ENCODE data around the gene CD19. TPM values are rescaled to one million over a fixed set of nuclear protein-coding genes. Genes with fewer than 3 reads are reported as not detected.

The CD19 gene
- total RNA-seq, 4 donors from 2014 or later, result 0.59 to 1.3 TPM; not detected in 2

DNA sequence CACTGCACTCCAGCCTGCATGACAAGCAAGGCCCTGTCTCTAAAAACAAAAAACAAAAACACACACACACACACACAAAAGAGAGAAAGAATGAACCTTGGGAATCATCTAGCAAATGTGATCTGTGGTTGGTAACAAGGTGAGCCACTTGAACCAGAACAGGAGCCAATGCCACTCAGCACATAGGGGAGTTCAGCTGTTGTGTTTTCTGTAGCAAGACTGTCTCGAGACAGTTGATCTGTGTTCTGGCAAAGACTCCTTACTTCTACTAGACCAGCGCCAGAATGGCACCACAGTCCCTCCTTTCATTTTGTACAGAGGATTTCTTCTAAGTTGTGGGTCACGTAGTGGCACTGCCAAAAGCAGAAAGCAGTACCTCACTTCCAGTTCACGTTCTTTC is 32.8 kb upstream of the CD19 start:
- no peak for DNase-seq (ENCODE audit: low spot score in 2 of 2)
- no peaks in the 10 kb centered on the region for H3K9me3 ChIP-seq
- H3K36me3 ChIP-seq, result peaks cover 0 to 18% (median 0%) of the 10 kb centered on the region in 3 donors
- no peaks in the 10 kb centered on the region for H3K4me1 ChIP-seq
- no peak overlapping the region for H3K27ac ChIP-seq
- TF ChIP-seq EP300 (IDR thresholded peaks at IDR 0.05) (no peak), POLR2A (IDR thresholded peaks at IDR 0.05) (no peak)
- TF ChIP-seq, protein P1, sequence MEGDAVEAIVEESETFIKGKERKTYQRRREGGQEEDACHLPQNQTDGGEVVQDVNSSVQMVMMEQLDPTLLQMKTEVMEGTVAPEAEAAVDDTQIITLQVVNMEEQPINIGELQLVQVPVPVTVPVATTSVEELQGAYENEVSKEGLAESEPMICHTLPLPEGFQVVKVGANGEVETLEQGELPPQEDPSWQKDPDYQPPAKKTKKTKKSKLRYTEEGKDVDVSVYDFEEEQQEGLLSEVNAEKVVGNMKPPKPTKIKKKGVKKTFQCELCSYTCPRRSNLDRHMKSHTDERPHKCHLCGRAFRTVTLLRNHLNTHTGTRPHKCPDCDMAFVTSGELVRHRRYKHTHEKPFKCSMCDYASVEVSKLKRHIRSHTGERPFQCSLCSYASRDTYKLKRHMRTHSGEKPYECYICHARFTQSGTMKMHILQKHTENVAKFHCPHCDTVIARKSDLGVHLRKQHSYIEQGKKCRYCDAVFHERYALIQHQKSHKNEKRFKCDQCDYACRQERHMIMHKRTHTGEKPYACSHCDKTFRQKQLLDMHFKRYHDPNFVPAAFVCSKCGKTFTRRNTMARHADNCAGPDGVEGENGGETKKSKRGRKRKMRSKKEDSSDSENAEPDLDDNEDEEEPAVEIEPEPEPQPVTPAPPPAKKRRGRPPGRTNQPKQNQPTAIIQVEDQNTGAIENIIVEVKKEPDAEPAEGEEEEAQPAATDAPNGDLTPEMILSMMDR (IDR thresholded peaks at IDR 0.05), result no peak
- WGBS, 2 donors, result 86 to 91% methylated on average over 4 of the region's 4 CpGs
- no peak overlapping the region for H3K4me3 ChIP-seq
- H3K27me3 ChIP-seq, result no peaks in the 10 kb centered on the region

DNA sequence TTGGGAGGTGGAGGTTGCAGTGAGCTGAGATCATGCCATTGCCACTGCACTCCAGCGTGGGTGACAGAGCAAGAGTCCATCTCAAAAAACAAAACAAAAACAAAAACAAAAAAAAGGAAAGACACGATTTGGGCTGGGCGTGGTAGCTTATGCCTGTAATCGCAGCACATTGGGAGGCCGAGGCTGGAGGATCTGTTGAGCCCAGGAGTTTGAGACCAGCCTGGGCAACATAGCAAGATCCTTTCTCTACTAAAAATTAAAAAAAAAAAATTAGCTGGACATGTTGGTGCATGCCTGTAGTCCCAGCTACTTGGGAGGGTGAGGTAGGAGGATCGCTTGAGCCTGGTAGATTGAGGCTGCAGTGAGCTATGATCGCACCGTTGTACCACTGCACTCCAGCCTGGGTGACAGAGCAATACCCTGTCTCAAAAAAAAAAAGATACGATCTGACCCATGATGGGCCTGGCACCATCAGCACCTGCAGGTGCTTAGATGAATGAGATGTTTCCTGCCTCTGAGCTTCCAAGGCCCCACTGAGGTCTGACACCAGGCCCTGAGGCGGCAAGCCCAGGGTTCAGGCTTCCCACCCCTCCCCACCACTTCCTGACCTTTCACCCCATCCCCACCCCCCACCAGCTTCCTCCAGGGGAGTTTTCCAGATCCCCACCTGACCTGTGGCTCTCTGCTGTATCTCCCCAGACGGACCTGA is 31.7 kb upstream of the CD19 start:
- WGBS, 2 donors, result 90 to 93% methylated on average over 11 of the region's 11 CpGs
- no peaks in the 10 kb centered on the region for H3K27me3 ChIP-seq
- peaks cover 0 to 29% (median 0%) of the 10 kb centered on the region in 3 donors for H3K36me3 ChIP-seq
- H3K4me1 ChIP-seq, result no peaks in the 10 kb centered on the region
- no peaks in the 10 kb centered on the region for H3K9me3 ChIP-seq
- no peak for TF ChIP-seq POLR2A (IDR thresholded peaks at IDR 0.05)
- TF ChIP-seq, protein P1 (IDR thresholded peaks at IDR 0.05), result no peak
- TF ChIP-seq EP300 (IDR thresholded peaks at IDR 0.05), result no peak
- H3K27ac ChIP-seq, result no peak overlapping the region
- DNase-seq (ENCODE audit: low spot score in 2 of 2), result no peak
- H3K4me3 ChIP-seq, result no peak overlapping the region

DNA sequence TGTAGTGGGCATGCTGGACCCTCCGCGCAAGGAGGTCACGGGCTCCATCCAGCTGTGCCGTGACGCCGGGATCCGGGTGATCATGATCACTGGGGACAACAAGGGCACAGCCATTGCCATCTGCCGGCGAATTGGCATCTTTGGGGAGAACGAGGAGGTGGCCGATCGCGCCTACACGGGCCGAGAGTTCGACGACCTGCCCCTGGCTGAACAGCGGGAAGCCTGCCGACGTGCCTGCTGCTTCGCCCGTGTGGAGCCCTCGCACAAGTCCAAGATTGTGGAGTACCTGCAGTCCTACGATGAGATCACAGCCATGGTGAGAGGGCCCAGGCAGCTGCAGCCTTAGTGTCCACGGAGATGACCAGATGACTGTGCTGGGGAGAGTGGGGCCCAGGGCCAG is 31.2 kb upstream of the CD19 start:
- H3K36me3 ChIP-seq, result peaks cover 0 to 34% (median 0%) of the 10 kb centered on the region in 3 donors
- H3K9me3 ChIP-seq, result no peaks in the 10 kb centered on the region
- no peak overlapping the region for H3K27ac ChIP-seq
- H3K4me1 ChIP-seq, result no peaks in the 10 kb centered on the region
- 90 to 93% methylated on average over 19 to 21 of the region's 25 CpGs for WGBS, 2 donors
- no peaks in the 10 kb centered on the region for H3K27me3 ChIP-seq
- no peak overlapping the region for H3K4me3 ChIP-seq
- no peak for DNase-seq (ENCODE audit: low spot score in 2 of 2)
- TF ChIP-seq, protein P1 (IDR thresholded peaks at IDR 0.05), result no peak
- TF ChIP-seq POLR2A (IDR thresholded peaks at IDR 0.05) (no peak), EP300 (IDR thresholded peaks at IDR 0.05) (no peak)

DNA sequence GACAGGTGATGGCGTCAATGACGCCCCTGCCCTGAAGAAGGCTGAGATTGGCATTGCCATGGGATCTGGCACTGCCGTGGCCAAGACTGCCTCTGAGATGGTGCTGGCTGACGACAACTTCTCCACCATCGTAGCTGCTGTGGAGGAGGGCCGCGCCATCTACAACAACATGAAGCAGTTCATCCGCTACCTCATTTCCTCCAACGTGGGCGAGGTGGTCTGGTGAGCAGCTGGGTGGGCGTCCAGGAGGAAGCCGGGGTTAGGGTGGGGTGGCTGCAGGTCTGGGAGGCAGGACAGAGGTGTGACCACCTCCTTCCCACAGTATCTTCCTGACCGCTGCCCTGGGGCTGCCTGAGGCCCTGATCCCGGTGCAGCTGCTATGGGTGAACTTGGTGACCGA is 29.9 kb upstream of the CD19 start:
- H3K4me1 ChIP-seq, result no peaks in the 10 kb centered on the region
- H3K27me3 ChIP-seq, result no peaks in the 10 kb centered on the region
- no peak overlapping the region for H3K4me3 ChIP-seq
- no peak overlapping the region for H3K27ac ChIP-seq
- TF ChIP-seq POLR2A (IDR thresholded peaks at IDR 0.05) (no peak), EP300 (IDR thresholded peaks at IDR 0.05) (no peak)
- TF ChIP-seq, protein P1 (IDR thresholded peaks at IDR 0.05), result no peak
- H3K36me3 ChIP-seq, result peaks cover 0 to 47% (median 0%) of the 10 kb centered on the region in 3 donors
- H3K9me3 ChIP-seq, result no peaks in the 10 kb centered on the region
- WGBS, 2 donors, result 84 to 85% methylated on average over 14 to 15 of the region's 15 CpGs
- DNase-seq (ENCODE audit: low spot score in 2 of 2), result no peak

DNA sequence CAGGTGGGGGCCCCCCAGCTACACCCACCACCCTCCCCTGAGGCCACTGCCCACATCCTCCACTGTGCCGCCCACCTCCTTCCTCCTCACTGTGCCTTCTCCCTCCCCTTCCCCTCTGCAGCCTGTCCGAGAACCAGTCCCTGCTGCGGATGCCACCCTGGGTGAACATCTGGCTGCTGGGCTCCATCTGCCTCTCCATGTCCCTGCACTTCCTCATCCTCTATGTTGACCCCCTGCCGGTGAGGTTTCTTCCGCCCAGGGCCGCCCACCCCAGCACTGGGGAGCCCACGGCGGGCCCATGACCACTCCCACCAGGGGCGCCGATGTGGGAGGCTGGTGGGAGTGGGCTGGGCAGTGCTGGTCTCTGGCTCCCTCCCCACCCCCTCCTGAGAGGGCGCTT is 28.9 kb upstream of the CD19 start:
- Histone ChIP-seq H3K36me3 (peaks cover 0 to 56% (median 0%) of the 10 kb centered on the region in 3 donors), H3K27me3 (no peaks in the 10 kb centered on the region), H3K27ac (no peak overlapping the region), H3K4me3 (no peak overlapping the region), H3K9me3 (no peaks in the 10 kb centered on the region), H3K4me1 (no peaks in the 10 kb centered on the region)
- TF ChIP-seq, protein P1 (IDR thresholded peaks at IDR 0.05), result no peak
- TF ChIP-seq EP300 (IDR thresholded peaks at IDR 0.05) (no peak), POLR2A (IDR thresholded peaks at IDR 0.05) (no peak)
- 65 to 66% methylated on average over 10 to 11 of the region's 11 CpGs for WGBS, 2 donors
- DNase-seq (ENCODE audit: low spot score in 2 of 2), result no peak
